Islet precursor cell (in vitro differentiated cells): ENCODE results near the gene OTOL1.
"Not testable (repeated sequence)": the region's sequence is repeated elsewhere in the genome, so short reads cannot be mapped to it uniquely, and the experiment has no call there.

Experiments
- DNase-seq: peaks from one replicate; pipeline ENCODE4 v3.0.0-alpha.2; 2018

Gene OTOL1

GRCh38 chr3:161496508-161496907, at the start of gene OTOL1:
TSS of gene OTOL1 (plus strand) at chr3:161496808. CDS start at chr3:161496808, 0 bp downstream.
- no peak for DNase-seq

GRCh38 chr3:161449785-161450184, 46.8 kb upstream of the OTOL1 start:
- no peak for DNase-seq

- no peak for DNase-seq
Observed at GRCh38 chr3:161452179-161452578, 44.4 kb upstream of the OTOL1 start.

- DNase-seq = no peak
Observed at GRCh38 chr3:161454615-161455014, 42.0 kb upstream of the OTOL1 start.

- DNase-seq = no peak
Observed at GRCh38 chr3:161455962-161456361, 40.6 kb upstream of the OTOL1 start.

- DNase-seq = no peak
Observed at GRCh38 chr3:161462138-161462537, 34.5 kb upstream of the OTOL1 start.

GRCh38 chr3:161471211-161471610, 25.4 kb upstream of the OTOL1 start:
- DNase-seq = no peak

- no peak for DNase-seq
Observed at GRCh38 chr3:161474139-161474538, 22.5 kb upstream of the OTOL1 start.

- no peak for DNase-seq
Observed at GRCh38 chr3:161474741-161475140, 21.9 kb upstream of the OTOL1 start.

- no peak for DNase-seq
Observed at GRCh38 chr3:161475206-161475605, 21.4 kb upstream of the OTOL1 start.

GRCh38 chr3:161475905-161476304, 20.7 kb upstream of the OTOL1 start:
- DNase-seq = no peak

- DNase-seq = no peak
Observed at GRCh38 chr3:161484226-161484625, 12.4 kb upstream of the OTOL1 start.

GRCh38 chr3:161488284-161488683, 8.3 kb upstream of the OTOL1 start:
- DNase-seq = not testable (repeated sequence)

GRCh38 chr3:161489395-161489794, 7.2 kb upstream of the OTOL1 start:
- DNase-seq = no peak

GRCh38 chr3:161490845-161491244, 5.8 kb upstream of the OTOL1 start:
- DNase-seq = not testable (repeated sequence)

- DNase-seq = no peak
Observed at GRCh38 chr3:161498259-161498921, 1.8 kb downstream of the OTOL1 start.

- no peak for DNase-seq
Observed at GRCh38 chr3:161500068-161500796, 3.6 kb downstream of the OTOL1 start.

- DNase-seq = no peak
Observed at GRCh38 chr3:161503271-161503670, 6.7 kb downstream of the OTOL1 start.

- DNase-seq = no peak
Observed at GRCh38 chr3:161508852-161509477, 12.4 kb downstream of the OTOL1 start.

- no peak for DNase-seq
Observed at GRCh38 chr3:161510510-161511260, 14.1 kb downstream of the OTOL1 start.

GRCh38 chr3:161523916-161524315, 27.3 kb downstream of the OTOL1 start:
- no peak for DNase-seq

- DNase-seq = no peak
Observed at GRCh38 chr3:161531930-161532329, 35.3 kb downstream of the OTOL1 start.

GRCh38 chr3:161540594-161540993, 44.0 kb downstream of the OTOL1 start:
- DNase-seq = no peak
